H1 (cell line): ENCODE data around the gene SLC9C1. TPM values are rescaled to one million over a fixed set of nuclear protein-coding genes. Genes with fewer than 3 reads are reported as not detected.

Experiments used
- CTCF ChIA-PET: fragments of 300-600 bp; sonication (Branson Sonifier 250); formaldehyde crosslinking; loops from one replicate; lab custom pipeline; 2021; ENCODE audit not compliant: partially characterized antibody; lab: Charles Lee
- POLR2A ChIA-PET: fragments of 300-600 bp; sonication (Branson Sonifier 250); formaldehyde crosslinking; loops from one replicate; lab custom pipeline; 2021; ENCODE audit warnings: inconsistent platforms; ENCODE audit not compliant: partially characterized antibody; lab: Charles Lee
- DNase-seq, 2 experiments: peaks; one replicate each; pipeline versions ENCODE4 v3.0.0 to v3.0.0-alpha.2; 2010 to 2022; ENCODE audit warnings: low spot score in 2 of 2, low read depth in 1 of 2, mixed read lengths in 1 of 2
- FAIRE-seq: peaks from 2 replicates; lab custom pipeline; 2011; peaks lifted over from hg19 to GRCh38; lab: Jason Lieb, UNC
- H2AFZ ChIP-seq: 2 replicates; pipeline ENCODE4 v1.8.1; 2012; ENCODE audit warnings: low read length, inconsistent platforms
- H2AK5ac ChIP-seq: 2 replicates; pipeline ENCODE4 v1.6.1; 2013; ENCODE audit warnings: low read depth, low read length
- H2BK120ac ChIP-seq: replicated peaks from 2 replicates; pipeline ENCODE3; 2013; ENCODE audit warnings: low read depth, low read length, inconsistent platforms
- H2BK12ac ChIP-seq: 2 replicates; pipeline ENCODE4 v1.6.1; 2013; ENCODE audit warnings: low read depth, low read length
- H2BK15ac ChIP-seq: 2 replicates; pipeline ENCODE4 v1.6.1; 2013; ENCODE audit warnings: low read length
- H2BK20ac ChIP-seq: 2 replicates; pipeline ENCODE4 v1.6.1; 2013; ENCODE audit warnings: low read length
- H2BK5ac ChIP-seq: 2 replicates; pipeline ENCODE4 v1.6.1; 2013; ENCODE audit warnings: low read depth, low read length
- H3K14ac ChIP-seq: 2 replicates; pipeline ENCODE4 v1.6.1; 2013; ENCODE audit warnings: inconsistent platforms; ENCODE audit not compliant: insufficient read length
- H3K18ac ChIP-seq: 2 replicates; pipeline ENCODE4 v1.6.1; 2013; ENCODE audit warnings: low read length; ENCODE audit errors: extremely low read depth
- H3K23ac ChIP-seq: 2 replicates; pipeline ENCODE4 v1.6.1; 2013; ENCODE audit warnings: inconsistent platforms; ENCODE audit not compliant: insufficient read length
- H3K23me2 ChIP-seq: 2 replicates; pipeline ENCODE4 v1.6.1; 2013; ENCODE audit warnings: low read depth, low read length
- H3K27ac ChIP-seq: 2 replicates; pipeline ENCODE4 v1.6.1; 2011; ENCODE audit warnings: low read depth, low read length, inconsistent platforms
- H3K27me3 ChIP-seq, 4 experiments: replicated peaks in 1 of 4; 1 replicate in 1 of 4; 2 replicates in 3 of 4; pipeline versions ENCODE4 v1.6.1 to v1.8.1; 2011 to 2013; ENCODE audit warnings: low read length in 3 of 4, mild to moderate bottlenecking in 3 of 4, inconsistent platforms in 2 of 4, mixed read lengths in 2 of 4, moderate library complexity in 1 of 4; ENCODE audit not compliant: control insufficient read depth in 3 of 4, insufficient read depth in 3 of 4; ENCODE audit errors: extremely low read depth in 1 of 4
- H3K36me3 ChIP-seq, 4 experiments: 2 replicates each; pipeline versions ENCODE4 v1.6.1 to v1.8.1; 2011 to 2013; ENCODE audit warnings: mild to moderate bottlenecking in 4 of 4, low read length in 3 of 4, moderate library complexity in 2 of 4, control low read depth in 1 of 4, inconsistent platforms in 1 of 4; ENCODE audit not compliant: insufficient read depth in 4 of 4, control insufficient read depth in 2 of 4
- H3K4ac ChIP-seq: replicated peaks from 2 replicates; pipeline ENCODE3; 2013; ENCODE audit warnings: low read length, low read depth, mixed read lengths, inconsistent platforms; ENCODE audit not compliant: insufficient read length
- H3K4me1 ChIP-seq, 4 experiments: replicated peaks in 1 of 4; 1 replicate in 1 of 4; 2 replicates in 3 of 4; pipeline versions ENCODE4 v1.6.1 to v1.8.1; 2011 to 2013; ENCODE audit warnings: low read length in 3 of 4, inconsistent platforms in 2 of 4, mixed read lengths in 1 of 4; ENCODE audit not compliant: insufficient read depth in 4 of 4, control insufficient read depth in 3 of 4
- H3K4me2 ChIP-seq, 2 experiments: 2 replicates each; pipeline versions ENCODE4 v1.6.1 to v1.8.1; 2011 to 2013; ENCODE audit warnings: low read depth in 2 of 2, low read length in 2 of 2, control low read depth in 1 of 2, inconsistent platforms in 1 of 2, mild to moderate bottlenecking in 1 of 2; ENCODE audit not compliant: insufficient read depth in 1 of 2
- H3K4me3 ChIP-seq, 4 experiments: fragments of 200-600, 300-600 bp in 1 of 4; sonication (generic), shearing (Covaris generic), sonication (Bioruptor Twin) in 1 of 4; 2 replicates each; pipeline versions ENCODE4 v1.5.1 to v1.8.1; 2011 to 2016; ENCODE audit warnings: low read length in 4 of 4, low read depth in 3 of 4, control low read depth in 2 of 4, inconsistent platforms in 2 of 4, mild to moderate bottlenecking in 2 of 4, mixed read lengths in 1 of 4, moderate library complexity in 1 of 4; ENCODE audit not compliant: insufficient read depth in 2 of 4; ENCODE audit errors: extremely low read depth in 1 of 4
- H3K56ac ChIP-seq: replicated peaks from 2 replicates; pipeline ENCODE3; 2013; ENCODE audit warnings: low read depth, mild to moderate bottlenecking, mixed read lengths, low read length, inconsistent platforms; ENCODE audit not compliant: insufficient read length
- H3K79me1 ChIP-seq: 2 replicates; pipeline ENCODE4 v1.6.1; 2013; ENCODE audit warnings: low read depth, low read length, control low read depth
- H3K79me2 ChIP-seq, 2 experiments: 2 replicates each; pipeline versions ENCODE4 v1.6.1 to v1.8.1; 2012 to 2013; ENCODE audit warnings: low read length in 2 of 2, mild to moderate bottlenecking in 2 of 2, inconsistent platforms in 1 of 2; ENCODE audit not compliant: insufficient read depth in 2 of 2, control insufficient read depth in 1 of 2
- H3K9ac ChIP-seq, 4 experiments: replicated peaks in 1 of 4; 1 replicate in 1 of 4; 2 replicates in 3 of 4; pipeline versions ENCODE4 v1.6.1 to v1.8.1; 2011 to 2013; ENCODE audit warnings: low read depth in 3 of 4, low read length in 3 of 4, control low read depth in 2 of 4, mild to moderate bottlenecking in 2 of 4, moderate library complexity in 2 of 4, inconsistent platforms in 1 of 4; ENCODE audit errors: extremely low read depth in 1 of 4
- H3K9me3 ChIP-seq, 2 experiments: 2 replicates each; pipeline versions ENCODE4 v1.6.1 to v1.8.1; 2012 to 2013; ENCODE audit warnings: mild to moderate bottlenecking in 2 of 2, moderate library complexity in 2 of 2, control low read depth in 1 of 2, inconsistent platforms in 1 of 2, low read depth in 1 of 2, low read length in 1 of 2, mixed read lengths in 1 of 2; ENCODE audit not compliant: insufficient read depth in 2 of 2
- H4K20me1 ChIP-seq, 2 experiments: replicated peaks in 1 of 2; 2 replicates each; pipeline versions ENCODE3 to v1.8.1; 2011 to 2013; ENCODE audit warnings: inconsistent platforms in 2 of 2, low read length in 2 of 2, mild to moderate bottlenecking in 1 of 2; ENCODE audit not compliant: insufficient read depth in 2 of 2, control insufficient read depth in 1 of 2
- H4K5ac ChIP-seq: 2 replicates; pipeline ENCODE4 v1.6.1; 2013; ENCODE audit warnings: low read length, low read depth, mixed read lengths, inconsistent platforms; ENCODE audit not compliant: insufficient read length
- H4K8ac ChIP-seq: 2 replicates; pipeline ENCODE4 v1.8.0; 2013; ENCODE audit warnings: mild to moderate bottlenecking, moderate library complexity, low read length, inconsistent platforms; ENCODE audit not compliant: insufficient read depth; ENCODE audit errors: extremely low read depth
- H4K91ac ChIP-seq: replicated peaks from 2 replicates; pipeline ENCODE3; 2013; ENCODE audit warnings: low read length, mixed read lengths, inconsistent platforms; ENCODE audit not compliant: insufficient read length
- JUND ChIP-seq: IDR thresholded peaks from 2 replicates; pipeline ENCODE4 v1.6.1; 2011; ENCODE audit warnings: mild to moderate bottlenecking, improper control_type of control experiment, low read length
- KDM1A ChIP-seq: fragments of 200-600, 300-600 bp; sonication (generic); IDR thresholded peaks from 2 replicates; pipeline ENCODE4 v1.7.1; 2016; ENCODE audit warnings: mild to moderate bottlenecking, low read length, borderline replicate concordance
- RBBP5 ChIP-seq: IDR thresholded peaks from 2 replicates; pipeline ENCODE4 v1.7.1; 2012; ENCODE audit warnings: low read depth, mild to moderate bottlenecking, inconsistent platforms, low read length, moderate library complexity, borderline replicate concordance
- SIN3A ChIP-seq, 2 experiments: IDR thresholded peaks in 1 of 2; conservative IDR thresholded peaks in 1 of 2; 2 replicates each; pipeline ENCODE4 v1.6.1; 2011 to 2012; ENCODE audit warnings: low read length in 2 of 2, improper control_type of control experiment in 1 of 2, low read depth in 1 of 2, mild to moderate bottlenecking in 1 of 2
- TBP ChIP-seq: IDR thresholded peaks from 2 replicates; pipeline ENCODE4 v1.6.1; 2011; ENCODE audit warnings: low read depth, low read length, improper control_type of control experiment
- WGBS, 2 experiments: shearing (Covaris generic) in 1 of 2; methylation state at CpG; one replicate each; pipeline versions ENCODE4 v1.1.6 to v1.1.7; 2013 to 2015; ENCODE audit warnings: low lambda C conversion rate in 2 of 2, mixed read lengths in 2 of 2, inconsistent platforms in 1 of 2, low coverage in 1 of 2, missing lambda C conversion rate in 1 of 2; ENCODE audit not compliant: insufficient replicate concordance in 2 of 2, insufficient coverage in 1 of 2, insufficient read length in 1 of 2; ENCODE audit errors: extremely low coverage in 1 of 2, missing lambda C conversion rate in 1 of 2; 5-methylcytosine and 5-hydroxymethylcytosine counted together
- polyA plus RNA-seq, 7 experiments: library from polyadenylated mRNA; depleted of rRNA in 3 of 7; stranded (reverse) in 5 of 7; unstranded in 2 of 7; fragments of >200 nt in 5 of 7; fragments of 200-250 nt in 2 of 7; gene quantifications; 1 replicate in 5 of 7; 2 replicates in 1 of 7; 4 replicates in 1 of 7; pipeline versions ENCODE4 v1.2.1 to v1.2.3, GENCODE V29; 2011 to 2013; ENCODE audit warnings: missing spikeins in 2 of 7, mixed read lengths in 2 of 7
- total RNA-seq: library from RNA; stranded (reverse); fragmentation: NEBNext Ultra II Directional; extraction: Animal tissue kit (Norgen Biotek cat#: 25700); gene quantifications from 2 replicates; pipeline ENCODE4 v1.2.1, GENCODE V29; 2021

The SLC9C1 gene
- total and polyA plus RNA-seq, 2 of the 8 experiments (the other 6 are each of a cell fraction or from before 2014, with no cell fraction given): 0.15 to 0.24 TPM

GRCh38 chr3:112136046-112136445 lies 158.0 kb downstream of the SLC9C1 start:
- Histone ChIP-seq H2AFZ (no peak overlapping the region), H4K91ac (no peak overlapping the region), H3K9me3 (no peaks in the 10 kb centered on the region), H2BK5ac (no peak overlapping the region), H2BK12ac (no peak overlapping the region), H3K27ac (no peak overlapping the region), H2BK15ac (no peak overlapping the region), H3K14ac (no peak overlapping the region), H3K79me2 (no peaks in the 10 kb centered on the region), H4K20me1 (no peaks in the 10 kb centered on the region), H2BK120ac (no peak overlapping the region), H3K23ac (no peak overlapping the region), H2AK5ac (no peak overlapping the region; the same call in 1 of the 2 replicates), H3K27me3 (no peaks in the 10 kb centered on the region), H3K36me3 (no peaks in the 10 kb centered on the region; a peak in 1 of 8 replicates), H3K4me2 (no peak overlapping the region), H3K4ac (no peak overlapping the region), H3K18ac (no peak overlapping the region), H3K9ac (no peak overlapping the region), H3K56ac (no peak overlapping the region), H3K4me3 (no peak overlapping the region), H4K5ac (no peak overlapping the region), H4K8ac (no peak overlapping the region), H3K79me1 (no peaks in the 10 kb centered on the region), H3K23me2 (no peaks in the 10 kb centered on the region), H3K4me1 (peaks cover 1 to 8% (median 3%) of the 10 kb centered on the region in 4 experiments; a peak in 4 of 7 replicates), H2BK20ac (no peak overlapping the region)
- ChIA-PET CTCF (interaction anchor here (0.6 to 3.7 kb wide), 8 partner anchors 11 to 638 kb away, joined by 3 to 29 read pairs (median 6); partner anchors contain the start of gene SLC9C1), POLR2A (no interaction called here)
- 94% methylated on average over 1 of the region's 1 CpG; no CpG with 5 or more reads in 1 of the 2 experiments for WGBS, 2 experiments
- FAIRE-seq (no peak), DNase-seq (no peak)
- TF ChIP-seq KDM1A: no peak
- TF ChIP-seq TBP: no peak
- no peak for TF ChIP-seq SIN3A (conservative IDR thresholded peaks at IDR 0.05 in 1 of 2, IDR thresholded peaks at IDR 0.05 in 1 of 2; ENCODE audit: low read depth in 1 of 2, low read length in 2 of 2)
- no peak for TF ChIP-seq JUND
- TF ChIP-seq RBBP5: no peak
